DMS53 (cell line): Measurements from ENCODE around the gene SPP2.
A peak's percentile ranks its signal among the peaks of the same experiment; 100 is the strongest.

Experiments
- DNase-seq: peaks from one replicate; lab custom pipeline; 2025; lab: John Stamatoyannopoulos, UW

SPP2 gene

DNA sequence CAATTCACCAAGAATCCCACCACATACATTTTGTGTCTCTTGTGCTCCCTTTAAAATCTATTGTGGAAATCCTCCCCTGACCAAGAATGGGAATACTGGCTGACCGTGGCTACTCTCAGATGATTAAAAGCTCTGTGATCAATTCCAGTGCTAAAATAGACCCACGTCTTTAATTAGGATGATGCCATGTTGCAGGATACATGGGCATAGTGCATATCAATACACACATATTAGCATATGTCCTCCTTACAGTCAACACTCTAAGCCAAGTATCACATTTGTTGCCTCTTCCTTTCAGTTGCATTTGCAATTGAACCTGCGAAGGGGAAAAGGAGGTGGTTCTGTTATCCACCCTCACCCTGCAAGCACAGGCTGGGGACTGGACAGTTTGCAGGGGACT lies 41.8 kb downstream of the SPP2 start:
- no peak for DNase-seq

DNA sequence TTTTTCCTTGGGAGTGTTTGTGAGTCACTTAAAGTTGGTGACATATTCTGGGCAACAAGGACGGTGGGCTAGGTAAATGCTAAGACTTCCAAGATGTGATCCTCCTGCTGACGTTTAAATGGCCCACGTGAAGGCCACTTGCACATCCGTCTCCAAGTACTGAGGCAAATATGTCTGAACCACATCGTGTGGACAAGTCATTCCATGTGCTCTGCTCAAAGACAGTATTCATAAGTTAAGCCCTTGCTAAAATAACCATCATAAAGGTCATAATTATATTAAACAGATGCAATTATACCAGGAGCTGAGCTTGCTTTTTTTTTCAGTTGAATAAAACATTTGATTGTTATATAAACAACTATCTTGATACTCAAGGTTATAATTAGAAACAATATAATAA lies 44.8 kb downstream of the SPP2 start:
- DNase-seq: no peak

- no peak for DNase-seq
These were observed 45.7 kb downstream of the SPP2 start for GRCh38 chr2:234096164-234096563.

DNA sequence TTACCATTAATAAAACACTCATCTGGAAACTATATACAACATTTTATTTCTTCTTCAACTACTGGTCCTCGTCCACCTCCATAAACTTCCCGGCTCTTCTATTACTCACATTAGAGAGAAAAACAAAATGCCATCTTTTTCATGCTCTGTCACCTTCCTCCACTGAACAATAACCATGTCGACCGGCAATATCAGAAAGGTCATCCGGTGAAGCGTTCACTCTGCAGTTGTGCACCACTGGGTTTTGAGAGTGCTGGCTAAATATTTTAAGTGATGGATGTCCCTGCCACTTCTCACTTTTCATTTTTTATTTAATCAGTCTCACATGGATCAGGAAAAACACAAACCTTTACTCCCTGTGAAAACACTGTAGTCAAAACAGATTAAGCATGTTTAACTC lies 48.2 kb downstream of the SPP2 start:
- peak; percentile 57 for DNase-seq

- DNase-seq: no peak
These were observed 48.8 kb downstream of the SPP2 start for GRCh38 chr2:234099266-234099665.

GRCh38 chr2:234100686-234101085 lies 50.2 kb downstream of the SPP2 start:
- no peak for DNase-seq

DNA sequence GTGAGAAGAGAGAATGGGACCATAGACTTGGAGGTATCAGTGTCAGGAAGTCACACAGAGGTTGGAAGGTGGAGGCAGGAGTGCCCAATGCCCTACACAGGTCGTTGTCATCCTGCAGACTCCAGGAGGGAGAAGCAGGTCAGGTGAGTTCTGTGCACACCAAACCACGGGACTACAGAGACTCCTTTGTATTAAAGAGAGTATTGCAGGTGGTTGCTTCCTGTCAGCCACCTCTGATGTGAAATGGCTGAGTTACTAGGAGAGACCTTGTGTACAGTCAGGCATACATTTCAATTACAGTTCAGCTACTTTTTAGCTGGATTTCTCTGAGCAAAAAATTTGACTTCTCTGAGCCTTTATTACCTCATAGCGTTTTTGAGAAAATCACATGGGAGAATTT lies 51.6 kb downstream of the SPP2 start:
- DNase-seq: peak; percentile 75

- no peak for DNase-seq
These were observed 57.4 kb downstream of the SPP2 start for GRCh38 chr2:234107861-234108260.

GRCh38 chr2:234109321-234109720 lies 58.8 kb downstream of the SPP2 start:
- DNase-seq: no peak

DNA sequence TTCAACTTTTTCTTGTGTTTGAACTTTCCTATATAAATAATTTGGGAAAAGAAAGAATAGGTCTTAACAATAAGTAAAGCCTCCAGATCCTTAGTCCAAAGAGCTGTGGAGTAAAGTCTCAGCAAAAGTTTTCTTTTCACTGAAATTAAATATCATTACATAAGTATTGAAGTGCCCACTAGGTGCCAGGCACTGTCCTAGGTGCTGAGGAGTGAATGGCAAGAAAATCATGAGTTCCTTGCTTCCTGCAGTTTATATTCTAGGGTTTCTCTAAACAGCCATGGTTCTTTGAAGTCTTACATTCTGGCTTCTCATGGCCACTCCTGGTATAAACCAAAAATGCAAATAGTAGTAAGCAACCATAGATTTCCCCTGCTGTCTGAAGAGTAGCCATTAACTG lies 59.7 kb downstream of the SPP2 start:
- DNase-seq: no peak

GRCh38 chr2:234111523-234111922 lies 61.0 kb downstream of the SPP2 start:
- DNase-seq: peak; percentile 39

- no peak for DNase-seq
These were observed 65.5 kb downstream of the SPP2 start for GRCh38 chr2:234116010-234116409.

- no peak for DNase-seq
These were observed 71.5 kb downstream of the SPP2 start for GRCh38 chr2:234121999-234122398.

GRCh38 chr2:234125451-234126145 lies 75.1 kb downstream of the SPP2 start:
- no peak for DNase-seq

DNA sequence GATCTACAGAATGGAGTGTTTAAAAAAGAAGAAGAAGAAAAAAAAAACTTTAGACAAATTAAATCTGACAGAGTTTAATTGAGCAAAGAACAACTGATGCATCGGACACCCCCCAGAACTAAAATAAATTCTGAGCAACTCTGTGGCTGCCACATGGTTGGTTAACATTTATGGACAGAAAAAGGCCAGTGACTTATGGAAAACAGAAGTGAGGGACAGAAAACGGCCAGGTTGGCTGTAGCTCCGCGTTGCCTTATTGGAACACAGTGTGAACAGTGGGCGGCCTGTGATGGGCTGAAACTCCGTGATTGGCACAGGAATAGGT lies 75.6 kb downstream of the SPP2 start:
- no peak for DNase-seq
